Middle frontal gyrus (tissue), 1 donor: ENCODE results near the gene MAST2.
"Not testable (repeated sequence)": the region's sequence is repeated elsewhere in the genome, so short reads cannot be mapped to it uniquely, and the experiment has no call there.

Experiments
- DNase-seq: peaks from one replicate; pipeline ENCODE4 v3.0.0-alpha.2; 2015; ENCODE audit warnings: low spot score; ENCODE audit errors: extremely low spot score

MAST2 gene

DNA sequence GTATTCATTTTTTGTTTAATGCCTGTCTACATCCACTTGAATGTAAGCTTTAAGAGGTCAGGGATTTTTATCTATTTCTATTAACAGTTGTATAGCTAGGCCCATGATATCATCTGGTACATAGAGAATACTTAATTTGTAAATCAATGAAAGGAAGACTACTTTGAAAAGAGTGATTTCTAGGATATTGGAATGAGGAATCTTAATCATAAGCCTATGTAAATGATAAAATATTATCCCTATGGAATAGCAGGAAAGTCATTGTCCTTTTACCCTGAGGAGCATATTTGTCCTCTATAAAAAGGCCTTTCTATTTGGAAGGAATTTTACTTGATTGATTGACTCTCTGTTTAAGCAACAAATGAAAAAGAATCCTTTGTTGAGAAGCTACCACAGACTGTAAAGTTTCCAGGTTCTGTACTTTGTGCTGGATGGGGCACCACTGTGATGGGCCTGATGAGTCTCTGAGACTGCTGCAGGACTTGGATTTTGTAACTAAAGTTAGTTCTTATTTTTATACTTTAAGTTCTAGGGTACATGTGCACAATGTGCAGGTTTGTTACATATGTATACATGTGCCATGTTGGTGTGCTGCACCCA is 53.8 kb downstream of the MAST2 start:
- no peak for DNase-seq

DNA sequence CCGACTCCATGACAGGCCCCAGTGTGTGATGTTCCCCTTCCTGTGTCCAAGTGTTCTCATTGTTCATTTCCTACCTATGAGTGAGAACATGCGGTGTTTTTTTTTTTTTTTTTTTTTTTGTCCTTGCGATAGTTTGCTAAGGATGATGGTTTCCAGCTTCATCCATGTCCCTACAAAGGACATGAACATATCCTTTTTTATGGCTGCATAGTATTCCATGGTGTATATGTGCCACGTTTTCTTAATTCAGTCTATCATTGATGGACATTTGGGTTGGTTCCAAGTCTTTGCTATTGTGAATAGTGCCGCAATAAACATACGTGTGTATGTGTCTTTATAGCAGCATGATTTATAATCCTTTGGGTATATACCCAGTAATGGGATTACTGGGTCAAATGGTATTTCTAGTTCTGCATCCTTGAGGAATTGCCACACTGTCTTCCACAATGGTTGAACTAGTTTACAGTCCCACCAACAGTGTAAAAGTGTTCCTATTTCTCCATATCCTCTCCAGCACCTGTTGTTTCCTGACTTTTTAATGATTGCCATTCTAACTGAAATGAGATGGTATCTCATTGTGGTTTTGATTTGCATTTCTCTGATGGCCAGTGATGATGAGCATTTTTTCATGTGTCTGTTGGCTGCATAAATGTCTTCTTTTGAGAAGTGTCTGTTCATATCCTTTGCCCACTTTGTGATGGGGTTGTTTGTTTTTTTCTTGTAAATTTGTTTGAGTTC is 54.5 kb downstream of the MAST2 start:
- not testable (repeated sequence) for DNase-seq

DNA sequence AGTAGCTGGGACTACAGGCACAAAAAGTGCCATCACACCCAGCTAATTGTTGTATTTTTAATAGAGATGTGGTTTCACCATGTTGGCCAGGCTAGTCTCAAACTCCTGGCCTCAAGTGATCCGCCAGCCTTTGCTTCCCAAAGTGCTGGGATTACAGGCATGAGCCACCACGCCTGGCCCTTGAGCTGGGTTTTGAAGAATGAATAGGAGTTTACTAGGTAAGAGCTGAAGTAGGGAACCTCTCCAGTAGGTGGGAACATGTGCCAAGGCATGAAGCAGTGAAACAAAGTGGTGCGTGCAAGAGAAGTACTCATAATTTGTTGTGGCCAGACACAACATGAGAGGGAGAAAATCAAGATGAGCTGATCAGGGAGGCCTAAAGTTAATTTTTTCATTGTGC is 55.8 kb downstream of the MAST2 start:
- DNase-seq, result no peak

DNA sequence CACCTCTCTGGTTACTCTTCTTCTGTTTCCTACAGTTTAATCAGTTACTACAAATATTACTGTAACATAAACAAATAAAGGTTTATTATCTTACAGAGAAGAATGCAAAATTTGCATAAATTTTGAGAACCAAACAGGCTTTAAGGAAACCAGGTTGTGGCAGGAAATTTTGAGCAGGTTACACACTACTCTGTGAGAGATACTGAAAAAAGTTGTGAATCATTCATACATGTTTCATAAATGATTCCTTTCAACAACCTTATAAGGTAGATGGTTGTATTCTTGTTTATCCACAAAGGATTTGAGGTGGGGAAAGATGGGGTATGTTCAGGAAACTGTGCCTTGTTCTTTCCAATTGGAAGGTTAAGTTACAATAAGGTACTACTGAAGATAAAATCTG is 58.6 kb downstream of the MAST2 start:
- no peak for DNase-seq

DNA sequence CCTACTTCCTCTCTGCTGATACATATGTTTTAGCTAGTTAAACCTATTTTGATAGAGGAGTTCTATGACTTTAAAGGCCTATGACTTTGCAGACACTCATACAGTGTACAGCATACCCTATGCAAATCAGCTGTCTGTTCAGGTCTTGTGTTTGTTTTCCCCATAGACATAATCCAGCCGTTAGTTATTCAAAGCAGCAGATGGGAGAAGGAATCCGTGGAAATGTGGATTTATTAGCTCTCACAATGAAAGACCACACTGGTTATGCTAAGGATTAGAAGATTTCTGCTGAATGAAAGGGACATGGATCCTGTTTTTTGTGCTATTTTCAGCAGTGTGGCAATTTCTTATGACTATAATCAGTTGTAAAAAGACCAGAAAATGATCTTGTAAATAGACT is 59.8 kb downstream of the MAST2 start:
- no peak for DNase-seq

DNA sequence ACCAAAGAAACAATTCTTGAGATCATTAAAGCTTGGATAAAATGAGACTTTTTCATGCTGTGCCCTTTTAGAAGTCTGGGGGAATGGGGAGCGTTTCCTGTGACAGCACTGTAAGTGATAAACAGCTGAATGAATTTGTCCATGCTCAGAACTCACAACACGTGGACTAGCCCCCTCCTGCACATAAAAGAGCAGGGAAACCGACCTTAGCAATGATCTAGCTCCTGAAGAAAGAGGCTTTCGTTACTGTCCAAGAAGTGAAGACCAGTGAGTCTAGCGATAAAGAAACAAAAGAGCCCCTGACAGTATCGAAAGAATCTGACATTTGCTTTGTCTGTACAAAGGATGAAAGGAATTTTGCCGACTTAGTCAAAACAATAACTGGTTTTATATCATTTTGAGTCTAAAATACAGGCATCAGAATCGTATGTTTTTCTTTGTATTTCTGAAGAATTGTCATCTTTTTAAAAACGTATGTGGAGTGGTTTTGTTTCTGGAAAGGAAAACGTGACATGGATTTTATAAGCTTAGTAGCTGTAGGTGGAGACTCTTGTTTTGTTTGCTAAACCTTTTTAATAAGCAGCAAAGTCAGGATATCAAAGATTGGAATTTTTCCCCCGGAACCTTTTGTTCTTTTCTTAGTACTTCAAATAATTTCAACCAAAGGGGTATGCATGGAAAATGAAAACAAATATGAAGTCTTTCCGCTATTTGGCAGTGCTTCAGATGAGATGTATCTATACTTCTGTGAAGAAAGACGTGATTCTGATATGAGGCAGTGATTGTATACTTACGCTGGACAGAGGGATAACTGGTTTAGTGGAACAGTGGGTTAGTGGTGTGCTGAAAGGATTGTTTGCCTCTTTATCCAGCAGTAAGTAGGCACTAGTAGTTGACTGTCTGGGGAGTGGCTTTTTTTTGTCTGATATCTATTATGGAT is 61.0 kb downstream of the MAST2 start:
- DNase-seq, result no peak

DNA sequence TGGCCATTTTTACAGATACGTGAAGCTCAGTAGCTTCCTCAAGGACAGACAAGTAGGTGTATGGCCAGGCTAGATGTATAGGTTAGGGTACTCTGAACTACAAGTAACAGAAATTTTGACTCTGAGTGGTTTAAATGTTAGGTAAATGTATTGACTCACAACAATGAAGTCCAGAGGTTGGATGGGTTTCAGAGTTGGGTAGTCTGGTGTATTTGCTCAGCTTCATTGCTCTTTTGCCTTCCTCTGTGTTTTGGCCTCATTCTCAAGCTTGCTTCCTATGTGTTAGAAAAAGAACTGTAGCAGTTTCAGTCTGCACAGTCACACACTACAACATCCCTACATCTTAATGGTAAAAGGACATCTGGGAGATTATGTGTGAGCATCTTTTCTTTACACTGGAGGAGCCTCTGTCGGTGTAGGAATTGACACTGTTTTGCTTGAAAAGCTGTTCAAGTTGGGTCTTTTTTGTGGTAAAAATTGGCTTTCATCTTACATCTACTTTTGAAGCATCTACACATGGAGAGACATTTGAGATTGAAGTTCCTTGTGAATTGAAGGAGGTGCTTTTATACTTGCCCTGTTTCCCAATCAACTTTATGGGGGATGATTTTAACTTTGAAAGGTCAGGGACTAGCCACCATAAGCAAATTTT is 64.4 kb downstream of the MAST2 start:
- DNase-seq, result no peak

DNA sequence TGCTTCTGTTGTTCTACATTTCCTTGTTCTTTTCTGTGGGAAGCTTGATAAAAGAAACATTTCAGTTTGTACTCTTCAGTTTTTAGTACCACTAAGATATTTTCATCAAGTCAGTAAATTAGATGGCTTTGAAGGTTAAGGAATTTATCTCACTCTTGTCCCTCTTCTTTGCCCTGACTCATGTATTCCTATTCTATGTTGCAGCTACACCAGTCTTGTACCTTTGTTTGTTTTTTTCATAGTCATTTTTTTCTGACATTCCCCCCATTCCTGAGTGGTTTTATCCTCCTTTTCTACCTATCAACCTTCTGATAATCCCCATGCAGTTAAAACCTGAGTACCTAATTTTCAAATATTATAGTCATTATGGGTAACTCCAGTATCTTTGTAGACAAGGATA is 65.4 kb downstream of the MAST2 start:
- no peak for DNase-seq

DNA sequence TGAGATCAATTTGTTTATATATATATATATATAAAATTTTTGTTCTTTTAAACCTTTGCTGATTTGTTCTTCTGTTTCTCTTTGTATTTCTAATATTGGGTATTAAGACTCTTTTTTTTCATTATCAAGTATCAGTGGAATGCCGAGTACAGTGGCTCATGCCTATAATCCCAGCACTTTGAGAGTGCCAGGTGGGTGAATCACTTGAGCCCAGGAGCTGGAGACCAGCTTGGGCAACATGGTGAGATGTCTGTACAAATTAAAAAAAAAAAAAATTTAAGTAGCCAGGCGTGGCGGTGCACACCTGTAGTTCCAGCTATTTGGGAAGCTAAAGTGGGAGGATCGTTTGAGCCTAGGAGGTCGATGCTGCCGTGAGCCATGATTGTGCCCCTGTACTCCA is 67.1 kb downstream of the MAST2 start:
- no peak for DNase-seq

DNA sequence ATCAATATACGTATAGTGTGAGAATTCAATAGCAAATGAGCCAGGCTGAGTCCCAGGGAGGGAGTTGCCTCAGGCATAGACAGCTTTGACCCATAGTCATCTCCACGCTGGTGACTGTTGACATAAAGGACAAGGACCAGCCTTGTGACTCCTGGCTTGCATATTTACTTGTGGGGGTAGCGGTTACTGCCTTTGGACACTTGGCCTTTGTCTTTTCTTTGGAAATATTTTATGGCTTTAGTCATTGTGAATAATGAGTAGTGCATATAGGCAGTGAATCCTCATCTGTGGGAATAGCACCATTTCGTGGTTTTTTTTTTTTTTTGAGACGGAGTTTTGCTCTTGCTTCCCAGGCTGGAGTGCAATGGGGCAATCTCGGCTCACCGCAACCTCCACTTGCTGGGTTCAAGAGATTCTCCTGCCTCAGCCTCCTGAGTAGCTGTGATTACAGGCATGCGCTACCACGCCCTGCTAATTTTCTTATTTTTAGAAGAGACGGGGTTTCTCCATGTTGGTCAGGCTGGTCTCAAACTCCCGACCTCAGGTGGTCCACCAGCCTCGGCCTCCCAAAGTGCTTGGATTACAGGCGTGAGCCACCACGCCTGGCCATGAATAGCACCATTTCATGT is 68.9 kb downstream of the MAST2 start:
- DNase-seq, result not testable (repeated sequence)

DNA sequence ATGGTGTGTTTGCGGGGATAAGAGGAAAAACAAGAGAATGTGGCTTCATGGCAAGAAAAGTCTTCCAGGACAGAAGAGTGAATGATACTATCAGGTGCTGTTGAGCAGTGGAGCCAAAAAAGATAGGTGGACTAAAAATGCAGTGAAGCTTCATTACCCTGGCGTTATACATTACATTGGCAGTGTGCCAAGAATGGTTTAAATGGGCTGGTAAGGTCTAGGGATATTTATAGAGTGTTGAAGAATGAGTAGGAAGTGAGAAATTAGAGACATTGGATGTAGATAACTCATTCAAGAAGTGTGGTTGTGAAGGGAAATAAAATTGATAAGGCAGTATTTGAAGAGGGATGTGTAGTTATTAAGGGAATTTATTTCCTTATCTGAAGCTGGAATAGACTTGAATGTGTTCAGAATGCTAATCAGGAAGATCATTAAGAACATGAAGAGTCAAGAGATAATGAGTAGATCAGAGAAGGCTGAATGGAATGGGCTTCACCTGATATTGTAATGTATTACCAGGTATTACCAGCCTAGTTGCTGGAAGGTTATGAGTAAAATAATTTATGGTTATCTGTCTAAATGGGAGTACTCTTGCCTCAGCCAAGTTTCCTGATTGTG is 72.7 kb downstream of the MAST2 start:
- DNase-seq, result no peak

DNA sequence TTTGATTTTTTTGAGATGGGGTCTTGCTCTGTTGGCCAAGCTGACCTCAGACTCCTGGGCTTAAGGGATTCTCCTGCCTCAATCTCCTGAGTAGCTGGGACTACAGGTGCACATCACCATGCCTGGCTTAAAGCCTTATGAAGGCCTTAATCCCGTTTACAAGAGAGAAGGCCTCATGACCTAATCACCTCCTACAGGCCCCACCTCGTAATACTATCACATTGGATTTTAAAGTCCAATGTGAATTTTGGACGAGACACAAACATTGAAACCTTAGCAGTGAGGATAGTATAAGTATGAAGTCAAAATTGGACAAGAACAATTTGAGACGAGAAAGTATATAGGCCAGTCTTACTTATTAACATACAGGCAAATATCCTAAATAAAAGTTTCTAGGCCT is 73.9 kb downstream of the MAST2 start:
- DNase-seq, result no peak

DNA sequence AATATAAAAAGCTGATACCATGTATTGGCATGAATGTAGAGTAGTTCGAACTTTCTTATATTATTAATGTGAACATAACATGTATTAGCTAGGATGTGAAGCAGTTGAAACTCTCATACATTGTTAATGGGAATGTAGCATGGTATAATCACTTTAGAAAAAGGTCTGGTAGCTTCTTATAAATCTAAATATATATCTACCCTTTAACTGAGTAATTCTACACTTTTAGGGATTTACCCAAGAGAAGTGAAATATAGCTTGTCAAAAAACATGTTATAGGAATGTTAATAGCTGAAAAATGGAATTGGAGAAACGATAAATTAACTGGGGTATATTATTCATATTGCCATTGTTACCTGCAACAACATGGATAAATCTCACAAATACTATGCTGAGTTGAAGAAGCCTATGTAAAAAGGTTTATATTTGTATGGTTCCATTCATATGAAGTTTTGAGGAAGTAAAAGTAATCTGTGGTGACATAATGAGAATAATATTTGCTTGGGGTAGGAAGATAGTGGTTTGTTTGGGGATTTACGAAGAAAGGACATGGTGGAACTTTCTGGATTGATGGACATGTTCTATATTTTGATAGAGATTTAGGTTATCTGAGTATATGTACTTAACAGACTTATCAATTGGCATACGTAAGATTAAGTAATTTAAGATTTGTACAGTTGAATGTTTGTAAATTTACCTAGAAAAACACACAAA is 76.6 kb downstream of the MAST2 start:
- no peak for DNase-seq

DNA sequence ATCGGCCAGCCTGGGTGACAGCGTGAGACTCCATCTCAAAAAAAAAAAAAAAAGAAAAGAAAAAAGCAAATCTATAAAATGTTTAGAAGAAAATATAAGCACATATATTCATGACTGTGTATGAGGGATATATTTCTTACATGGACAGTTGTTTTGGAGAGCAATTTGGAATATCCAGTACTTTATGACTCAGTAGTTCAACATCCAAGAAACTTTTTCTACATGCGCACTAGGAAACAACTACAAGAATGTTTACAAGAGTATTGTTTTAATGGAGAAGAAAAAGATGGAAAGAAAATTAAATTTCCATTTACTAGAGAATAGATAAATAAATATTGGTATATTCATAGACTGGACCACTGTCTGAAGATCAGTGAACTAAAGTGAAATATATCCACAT is 77.5 kb downstream of the MAST2 start:
- no peak for DNase-seq

DNA sequence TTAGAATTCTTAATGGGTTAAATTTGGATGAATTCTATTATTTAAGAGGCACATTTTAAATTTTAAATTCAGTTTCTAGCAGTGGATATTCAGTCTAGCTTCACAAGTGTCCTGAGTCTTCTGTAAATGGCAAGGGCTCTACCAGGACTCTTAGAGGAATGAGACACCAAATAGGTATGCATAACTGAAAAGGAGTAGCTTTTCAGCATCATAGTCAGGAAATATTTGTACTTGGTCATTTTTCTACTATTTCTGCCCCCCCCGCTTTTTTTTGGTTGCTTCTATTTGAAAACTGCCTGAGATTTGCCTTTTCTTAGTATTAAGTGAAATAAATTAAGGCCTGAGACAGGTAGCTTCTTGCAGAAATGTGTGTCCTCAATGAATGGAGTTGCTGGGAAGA is 80.2 kb downstream of the MAST2 start:
- DNase-seq, result no peak

DNA sequence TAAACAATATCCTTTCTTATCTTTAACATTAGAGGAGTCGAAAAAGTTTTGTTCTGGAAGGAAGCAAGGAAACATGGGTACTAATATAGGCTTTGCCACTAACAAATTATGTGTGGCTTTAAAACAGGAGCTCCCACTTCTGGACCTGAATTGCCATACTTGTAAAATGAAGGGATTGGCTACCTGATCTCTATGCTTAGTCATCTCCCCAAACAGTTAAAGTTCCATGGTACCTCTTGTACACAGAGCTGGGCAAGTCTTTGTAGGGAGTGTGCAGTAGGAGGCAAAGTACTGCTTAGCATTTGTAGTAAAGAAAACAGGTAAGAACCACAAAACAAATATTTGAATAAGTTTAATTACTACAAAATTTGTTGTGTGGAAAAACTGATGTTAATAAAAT is 81.3 kb downstream of the MAST2 start:
- no peak for DNase-seq

DNA sequence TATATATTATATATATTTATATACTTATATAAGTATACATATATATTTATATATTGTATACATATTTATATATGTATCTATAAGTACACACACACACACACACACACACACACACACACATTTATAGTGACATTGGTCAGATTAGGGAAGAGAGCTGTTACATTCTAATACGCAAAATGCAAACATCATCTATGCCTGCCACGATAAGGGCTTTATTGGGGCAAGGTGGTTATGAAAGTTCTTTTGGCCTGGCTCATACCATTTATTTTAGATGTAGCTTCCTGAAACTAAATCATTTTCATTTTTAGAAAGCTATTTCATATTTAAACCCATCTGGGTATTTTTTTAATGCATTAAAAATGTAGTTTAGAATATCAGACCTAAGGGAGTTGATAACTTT is 82.8 kb downstream of the MAST2 start:
- no peak for DNase-seq

DNA sequence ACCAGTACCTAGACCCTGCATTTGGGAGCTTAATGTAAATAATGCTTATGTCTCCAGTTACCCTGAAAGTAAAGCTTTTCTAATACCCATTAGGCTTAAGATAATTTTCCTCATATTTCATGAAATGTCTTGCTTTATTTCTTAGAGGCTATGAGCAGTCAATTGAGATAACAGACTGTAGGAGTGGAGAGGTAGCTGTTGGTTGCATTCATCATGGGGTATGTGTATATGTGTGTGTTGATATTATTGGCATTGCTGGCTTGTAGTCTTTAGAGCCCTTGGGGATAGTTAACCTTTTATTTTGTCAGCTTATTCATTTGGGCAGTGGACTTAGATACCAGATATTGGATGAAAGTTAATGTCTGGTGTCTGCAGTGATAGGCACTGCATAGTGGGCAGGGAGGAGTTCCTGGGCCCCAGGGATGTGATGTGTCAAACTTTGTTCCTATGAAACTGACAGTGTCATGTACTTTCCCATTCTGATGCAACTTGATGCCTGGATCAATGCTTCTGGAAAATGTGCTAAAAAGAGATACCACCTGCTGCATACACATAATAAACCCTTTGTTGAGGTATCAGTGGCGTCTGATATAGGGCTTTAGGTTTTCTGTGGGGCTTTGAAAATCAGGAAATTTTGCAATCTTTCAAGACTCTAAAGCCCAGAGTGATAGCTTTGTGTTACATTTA is 83.9 kb downstream of the MAST2 start:
- DNase-seq, result no peak

DNA sequence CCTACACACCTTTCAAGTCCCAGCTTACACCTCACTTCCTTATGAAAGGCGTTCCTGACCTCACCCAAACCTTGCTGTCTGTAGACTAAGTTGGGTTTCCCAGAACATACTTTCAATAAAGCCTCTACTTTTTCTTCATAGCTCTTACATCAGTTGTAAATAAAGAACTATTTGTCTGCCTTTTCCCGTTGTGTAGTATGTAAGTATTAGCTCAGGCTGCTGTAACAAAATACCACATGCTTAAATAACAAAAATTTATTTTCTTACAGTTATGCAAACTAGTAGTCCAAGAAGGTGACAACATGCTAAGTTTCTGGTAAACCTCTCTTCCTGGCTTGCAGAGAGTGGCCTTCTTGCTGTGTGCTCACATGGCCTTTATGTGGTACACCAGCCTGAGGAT is 86.7 kb downstream of the MAST2 start:
- no peak for DNase-seq

DNA sequence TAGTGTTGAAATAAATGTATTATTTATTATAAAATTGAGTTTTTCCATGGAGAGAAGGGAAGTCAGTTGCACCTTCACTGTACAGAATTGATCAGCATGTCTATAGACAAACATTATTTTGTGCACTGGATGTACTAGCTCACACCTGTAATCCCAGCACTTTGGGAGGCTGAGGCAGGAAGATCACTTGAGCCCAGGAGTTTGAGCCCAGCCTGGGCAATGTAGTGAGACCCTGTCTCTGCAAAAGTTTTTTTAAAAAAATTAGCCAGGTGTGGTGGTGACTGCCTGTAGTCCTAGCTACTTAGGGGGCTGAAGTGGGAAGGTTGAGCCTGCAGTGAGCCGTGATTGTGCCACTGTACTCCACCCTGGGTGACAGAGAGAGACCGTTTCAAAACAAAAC is 87.7 kb downstream of the MAST2 start:
- DNase-seq, result no peak
